Neuronal stem cell (in vitro differentiated cells): ENCODE results near the gene LARP7.

Experiments
- DNase-seq: peaks from one replicate; pipeline ENCODE4 v3.0.0-alpha.2; 2013; ENCODE audit warnings: low spot score
- H2AFZ ChIP-seq: one replicate; pipeline ENCODE4 v1.6.1; 2013; ENCODE audit warnings: mild to moderate bottlenecking, low read length, inconsistent platforms
- H2AK5ac ChIP-seq: 2 replicates; pipeline ENCODE4 v1.6.1; 2013; ENCODE audit warnings: low read depth, mild to moderate bottlenecking, inconsistent platforms, low read length, moderate library complexity, mixed read lengths
- H2BK120ac ChIP-seq: 2 replicates; pipeline ENCODE4 v1.6.1; 2013; ENCODE audit warnings: low read depth, mild to moderate bottlenecking, inconsistent platforms, low read length, moderate library complexity, mixed read lengths
- H2BK12ac ChIP-seq: one replicate; pipeline ENCODE4 v1.6.1; 2013; ENCODE audit warnings: low read length, inconsistent platforms
- H2BK15ac ChIP-seq: 2 replicates; pipeline ENCODE4 v1.6.1; 2013; ENCODE audit warnings: mild to moderate bottlenecking, low read length, inconsistent platforms, mixed read lengths
- H2BK5ac ChIP-seq: one replicate; pipeline ENCODE4 v1.6.1; 2013; ENCODE audit warnings: inconsistent platforms, mild to moderate bottlenecking, low read length, moderate library complexity
- H3K14ac ChIP-seq: one replicate; pipeline ENCODE4 v1.6.1; 2013; ENCODE audit warnings: low read length, inconsistent platforms
- H3K18ac ChIP-seq: 2 replicates; pipeline ENCODE4 v1.6.1; 2013; ENCODE audit warnings: low read length, inconsistent platforms
- H3K23ac ChIP-seq: 2 replicates; pipeline ENCODE4 v1.6.1; 2013; ENCODE audit warnings: low read depth, mild to moderate bottlenecking, mixed read lengths, low read length, inconsistent platforms; ENCODE audit not compliant: poor library complexity
- H3K27ac ChIP-seq: replicated peaks from 3 replicates; pipeline ENCODE4 v1.5.1; 2013; ENCODE audit warnings: low read length, inconsistent platforms
- H3K27me3 ChIP-seq, 3 experiments: 2 replicates each; pipeline ENCODE4 v1.6.1; 2013; ENCODE audit warnings: low read length in 3 of 3, mild to moderate bottlenecking in 2 of 3, inconsistent platforms in 1 of 3, low read depth in 1 of 3, mixed read lengths in 1 of 3, moderate library complexity in 1 of 3; ENCODE audit not compliant: control insufficient read depth in 3 of 3, insufficient read depth in 3 of 3
- H3K36me3 ChIP-seq, 2 donors: replicated peaks in 1 of 2; 2 replicates each; pipeline ENCODE4 v1.6.1; 2013; ENCODE audit warnings: low read length in 2 of 2; ENCODE audit not compliant: control insufficient read depth in 2 of 2, insufficient read depth in 2 of 2
- H3K4ac ChIP-seq: 2 replicates; pipeline ENCODE4 v1.6.1; 2013; ENCODE audit warnings: inconsistent platforms, mild to moderate bottlenecking, low read length, moderate library complexity
- H3K4me1 ChIP-seq, 2 donors: 1 replicate in 1 of 2; 2 replicates in 1 of 2; pipeline ENCODE4 v1.6.1; 2013; ENCODE audit warnings: low read length in 2 of 2, low read depth in 1 of 2; ENCODE audit not compliant: control insufficient read depth in 2 of 2, insufficient read depth in 1 of 2
- H3K4me2 ChIP-seq: one replicate; pipeline ENCODE4 v1.6.1; 2013; ENCODE audit warnings: mild to moderate bottlenecking, low read length, inconsistent platforms; ENCODE audit not compliant: insufficient read depth, poor library complexity, severe bottlenecking
- H3K4me3 ChIP-seq, 2 donors: 2 replicates each; pipeline ENCODE4 v1.5.1; 2013; ENCODE audit warnings: low read length in 2 of 2, mild to moderate bottlenecking in 2 of 2, inconsistent platforms in 1 of 2, moderate library complexity in 1 of 2
- H3K79me1 ChIP-seq: one replicate; pipeline ENCODE4 v1.6.1; 2013; ENCODE audit warnings: low read depth, mild to moderate bottlenecking, inconsistent platforms, low read length, moderate library complexity
- H3K9ac ChIP-seq: one replicate; pipeline ENCODE4 v1.6.1; 2013; ENCODE audit warnings: mild to moderate bottlenecking, low read depth, low read length, inconsistent platforms; ENCODE audit not compliant: poor library complexity
- H3K9me3 ChIP-seq, 2 donors: replicated peaks in 1 of 2; 2 replicates each; pipeline versions ENCODE3 to v1.6.1; 2013; ENCODE audit warnings: low read length in 2 of 2, mild to moderate bottlenecking in 2 of 2, inconsistent platforms in 1 of 2, low read depth in 1 of 2, mixed read lengths in 1 of 2, moderate library complexity in 1 of 2; ENCODE audit not compliant: control insufficient read depth in 2 of 2, insufficient read depth in 1 of 2
- H4K8ac ChIP-seq: one replicate; pipeline ENCODE4 v1.6.1; 2013; ENCODE audit warnings: low read depth, mild to moderate bottlenecking, inconsistent platforms, low read length, moderate library complexity
- H4K91ac ChIP-seq: one replicate; pipeline ENCODE4 v1.6.1; 2013; ENCODE audit warnings: low read length, low read depth, mild to moderate bottlenecking, inconsistent platforms; ENCODE audit not compliant: poor library complexity
- WGBS, 2 donors: extraction: QIAGEN DNeasy Blood & Tissue Kit; methylation state at CpG; one replicate each; pipeline ENCODE4 v1.1.7; 2013; ENCODE audit warnings: missing lambda C conversion rate in 2 of 2, mixed read lengths in 1 of 2; ENCODE audit not compliant: insufficient read length in 2 of 2, insufficient replicate concordance in 1 of 2; ENCODE audit errors: extremely low coverage in 2 of 2; 5-methylcytosine and 5-hydroxymethylcytosine counted together

Gene LARP7

DNA sequence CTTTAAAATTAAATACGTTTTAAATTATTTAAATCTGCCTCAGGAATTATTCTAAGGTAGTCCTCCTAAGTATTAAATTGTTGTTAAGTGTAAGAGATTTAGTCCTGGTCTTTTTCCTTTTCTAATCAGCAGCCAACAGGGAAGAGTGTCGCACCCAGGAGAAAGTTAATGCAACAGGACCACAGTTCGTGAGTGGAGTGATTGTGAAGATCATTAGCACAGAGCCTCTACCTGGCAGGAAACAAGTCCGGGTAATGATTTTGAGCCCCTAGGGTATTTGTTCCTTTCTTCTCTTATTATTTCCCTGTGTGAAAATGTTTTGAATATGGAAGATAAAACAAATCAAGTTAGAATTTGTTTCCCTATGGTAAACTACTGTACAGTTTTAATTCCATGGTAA lies 13.4 kb downstream of the LARP7 start:
- Histone ChIP-seq H3K18ac (no peak overlapping the region), H3K36me3 (peaks cover 0 to 93% of the 10 kb centered on the region in 2 donors), H2AK5ac (no peak overlapping the region), H2BK5ac (no peak overlapping the region), H2BK12ac (no peak overlapping the region), H3K4me3 (no peak overlapping the region), H3K9ac (no peak overlapping the region), H3K27me3 (no peaks in the 10 kb centered on the region), H2BK120ac (no peak overlapping the region), H3K9me3 (no peaks in the 10 kb centered on the region), H3K4me1 (peaks cover 3 to 11% of the 10 kb centered on the region in 2 donors), H2AFZ (no peak overlapping the region), H3K4me2 (no peak overlapping the region), H4K91ac (no peak overlapping the region), H3K27ac (peak overlapping the region; percentile 72), H3K23ac (no peak overlapping the region), H3K79me1 (no peaks in the 10 kb centered on the region), H2BK15ac (no peak overlapping the region), H3K14ac (no peak overlapping the region), H3K4ac (no peak overlapping the region), H4K8ac (no peak overlapping the region)
- no peak for DNase-seq
- no CpG with 5 or more reads among the region's 4 CpGs for WGBS, 2 donors

DNA sequence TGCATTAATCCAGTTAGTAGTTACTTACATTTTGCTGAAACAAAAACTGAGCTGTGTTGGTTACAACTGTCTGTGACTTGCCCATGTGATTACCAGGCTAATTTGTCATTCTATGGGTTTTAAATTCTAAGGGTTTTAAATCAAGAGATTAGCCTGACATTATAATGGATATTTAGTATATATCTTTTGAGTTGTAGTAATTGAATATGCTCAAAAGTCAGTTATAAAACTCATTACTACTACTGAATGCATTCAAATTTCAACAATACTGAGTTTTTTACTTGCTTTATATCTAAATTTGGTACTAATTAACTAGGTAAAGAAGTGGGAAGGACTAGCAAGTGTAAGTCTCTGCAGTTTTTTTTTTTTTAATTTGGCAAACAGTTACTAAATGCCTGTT lies 14.7 kb downstream of the LARP7 start:
- no peak overlapping the region for H3K9ac ChIP-seq
- no peak overlapping the region for H3K4ac ChIP-seq
- peaks cover 2 to 93% of the 10 kb centered on the region in 2 donors for H3K36me3 ChIP-seq
- no peaks in the 10 kb centered on the region for H3K79me1 ChIP-seq
- H3K27ac ChIP-seq: no peak overlapping the region
- H3K4me3 ChIP-seq: no peak overlapping the region
- no peaks in the 10 kb centered on the region for H3K9me3 ChIP-seq
- H4K91ac ChIP-seq: no peak overlapping the region
- no peak for DNase-seq
- no peak overlapping the region for H2BK5ac ChIP-seq
- no peak overlapping the region for H3K4me2 ChIP-seq
- H2BK120ac ChIP-seq: no peak overlapping the region
- H2BK12ac ChIP-seq: no peak overlapping the region
- no peak overlapping the region for H2BK15ac ChIP-seq
- no peak overlapping the region for H3K23ac ChIP-seq
- H2AFZ ChIP-seq: no peak overlapping the region
- no peak overlapping the region for H3K14ac ChIP-seq
- H3K18ac ChIP-seq: no peak overlapping the region
- H4K8ac ChIP-seq: no peak overlapping the region
- no peak overlapping the region for H2AK5ac ChIP-seq
- peaks cover 3 to 11% of the 10 kb centered on the region in 2 donors for H3K4me1 ChIP-seq
- H3K27me3 ChIP-seq: no peaks in the 10 kb centered on the region

GRCh38 chr4:112652216-112652615 lies 15.3 kb downstream of the LARP7 start:
- Histone ChIP-seq H3K4me2 (no peak overlapping the region), H4K8ac (no peak overlapping the region), H3K4me3 (no peak overlapping the region), H3K79me1 (no peaks in the 10 kb centered on the region), H3K36me3 (peaks cover 2 to 93% of the 10 kb centered on the region in 2 donors), H2BK15ac (no peak overlapping the region), H3K23ac (no peak overlapping the region), H3K27ac (no peak overlapping the region), H3K9me3 (no peaks in the 10 kb centered on the region), H2BK5ac (no peak overlapping the region), H3K18ac (no peak overlapping the region), H2BK12ac (no peak overlapping the region), H3K27me3 (no peaks in the 10 kb centered on the region), H3K9ac (no peak overlapping the region), H2AFZ (no peak overlapping the region), H4K91ac (no peak overlapping the region), H3K14ac (no peak overlapping the region), H3K4ac (no peak overlapping the region), H2AK5ac (no peak overlapping the region), H2BK120ac (no peak overlapping the region), H3K4me1 (peaks cover 3 to 11% of the 10 kb centered on the region in 2 donors)
- no CpG with 5 or more reads among the region's 1 CpG for WGBS, 2 donors
- peak; percentile 51 for DNase-seq

DNA sequence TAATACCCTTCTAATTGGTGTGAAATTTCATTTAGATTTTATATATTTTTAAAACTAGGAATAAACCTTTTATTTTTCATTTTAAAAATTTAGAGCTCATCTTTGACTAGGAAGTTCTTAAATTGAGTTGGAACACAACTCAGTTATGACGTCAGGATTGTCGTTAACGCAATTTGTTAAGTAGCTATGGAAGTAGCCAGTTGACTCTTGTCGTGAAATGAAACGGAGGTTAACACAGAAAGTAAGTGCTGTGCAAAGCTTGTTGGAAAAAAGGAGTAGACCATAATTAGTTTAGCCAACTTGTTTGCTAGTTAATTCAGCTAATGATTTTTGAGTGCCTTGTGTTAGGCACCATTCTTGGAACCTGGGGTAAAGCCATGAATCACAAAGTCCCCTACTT lies 18.3 kb downstream of the LARP7 start:
- no CpG with 5 or more reads among the region's 5 CpGs for WGBS, 2 donors
- Histone ChIP-seq H3K27ac (peak overlapping the region; percentile 45), H3K36me3 (peaks cover 2 to 80% of the 10 kb centered on the region in 2 donors), H3K4ac (no peak overlapping the region), H3K9me3 (no peaks in the 10 kb centered on the region), H3K4me3 (no peak overlapping the region), H2BK15ac (no peak overlapping the region), H3K14ac (no peak overlapping the region), H3K4me1 (peaks cover 2 to 3% of the 10 kb centered on the region in 2 donors), H2AK5ac (no peak overlapping the region), H4K91ac (no peak overlapping the region), H3K9ac (no peak overlapping the region), H2AFZ (no peak overlapping the region), H3K4me2 (no peak overlapping the region), H4K8ac (no peak overlapping the region), H3K27me3 (no peaks in the 10 kb centered on the region), H2BK5ac (no peak overlapping the region), H3K18ac (no peak overlapping the region), H2BK120ac (no peak overlapping the region), H3K23ac (no peak overlapping the region), H3K79me1 (no peaks in the 10 kb centered on the region), H2BK12ac (no peak overlapping the region)
- DNase-seq: no peak
